Measurements from ENCODE around the gene SLC6A15. TPM values are rescaled to one million over a fixed set of nuclear protein-coding genes. Genes with fewer than 3 reads are reported as not detected.

SLC6A15 gene
- total RNA-seq, 2 experiments from 2014 or later: not detected

DNA sequence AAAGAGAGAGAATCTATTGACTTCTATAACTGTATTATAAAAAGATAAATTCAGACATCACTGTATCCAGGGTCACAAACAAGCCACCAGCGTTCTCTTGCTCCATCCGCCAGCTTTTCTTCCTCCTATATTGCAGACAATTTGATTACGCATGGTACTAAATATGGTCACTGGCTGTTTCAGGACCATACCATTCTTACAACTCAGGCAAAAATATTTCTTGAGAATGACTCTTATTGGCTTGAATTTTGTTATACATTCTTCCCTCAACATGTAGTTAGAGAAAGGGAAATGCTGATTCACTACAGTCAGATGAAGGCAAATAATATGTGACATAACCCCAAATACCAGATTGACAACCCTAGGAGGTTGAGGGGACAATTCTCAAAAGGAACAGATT lies 101.3 kb downstream of the SLC6A15 start:
- no peak overlapping the region for H3K27ac Mint-ChIP-seq
- no peak overlapping the region for H3K4me3 Mint-ChIP-seq
- H3K9me3 Mint-ChIP-seq: no peaks in the 10 kb centered on the region
- peaks cover 2% of the 10 kb centered on the region for H3K27me3 Mint-ChIP-seq
- no peak for DNase-seq
- ChIA-PET CTCF (no interaction called here), POLR2A (no interaction called here)
- H3K36me3 Mint-ChIP-seq (ENCODE audit: low read depth): no peaks in the 10 kb centered on the region
- H3K4me1 Mint-ChIP-seq: no peaks in the 10 kb centered on the region

- no peaks in the 10 kb centered on the region for H3K36me3 Mint-ChIP-seq (ENCODE audit: low read depth)
- DNase-seq: no peak
- CTCF ChIA-PET: no interaction called here
Measured at GRCh38 chr12:84810611-84811010, 102.0 kb downstream of the SLC6A15 start.

More at GRCh38 chr12:84810611-84811010, 102.0 kb downstream of the SLC6A15 start:
- no peak overlapping the region for H3K27ac Mint-ChIP-seq
- peaks cover 2% of the 10 kb centered on the region for H3K27me3 Mint-ChIP-seq
- H3K9me3 Mint-ChIP-seq: no peaks in the 10 kb centered on the region
- POLR2A ChIA-PET: no interaction called here
- no peak overlapping the region for H3K4me3 Mint-ChIP-seq
- no peaks in the 10 kb centered on the region for H3K4me1 Mint-ChIP-seq

Other genes starting within 250 kb of the SLC6A15 start
- not detected for gene TSPAN19, start 123.5 kb upstream of the SLC6A15 start, total RNA-seq
- not detected for gene LRRIQ1, start 123.6 kb upstream of the SLC6A15 start, total RNA-seq